Endothelial cell of umbilical vein (primary cell): Measurements from ENCODE around the gene RABGAP1. TPM values are rescaled to one million over a fixed set of nuclear protein-coding genes. Genes with fewer than 3 reads are reported as not detected.

ENCODE experiments used
- BruUV-seq: library from RNA; stranded (reverse); fragments of 400-500 nt; replicated peaks from 2 replicates; lab custom pipeline; 2021; lab: Mats Ljungman, UMichigan
- CTCF ChIA-PET: fragments of 300-600, 350-600 bp; sonication (Branson Sonifier 250); formaldehyde crosslinking; loops from one replicate; lab custom pipeline; 2021; ENCODE audit warnings: antibody characterized with exemption, inconsistent platforms; lab: Charles Lee
- POLR2A ChIA-PET: fragments of 300-600, 350-600 bp; sonication (Branson Sonifier 250); formaldehyde crosslinking; loops from one replicate; lab custom pipeline; 2021; ENCODE audit warnings: antibody characterized with exemption, inconsistent platforms; lab: Charles Lee
- DNase-seq: peaks from one replicate; pipeline ENCODE4 v3.0.0-alpha.2; 2011; ENCODE audit warnings: low read depth, low spot score
- FAIRE-seq: peaks from 2 replicates; lab custom pipeline; 2011; peaks lifted over from hg19 to GRCh38; lab: Jason Lieb, UNC
- H2AFZ ChIP-seq: 2 replicates; pipeline ENCODE4 v1.6.0; 2012; ENCODE audit warnings: low read depth, low read length, control low read depth, inconsistent platforms
- H3K27ac ChIP-seq: 2 replicates; pipeline ENCODE4 v1.5.1; 2011; ENCODE audit warnings: low read depth, mild to moderate bottlenecking, control low read depth, low read length, moderate library complexity; ENCODE audit not compliant: insufficient read depth
- H3K27me3 ChIP-seq, 2 experiments: 2 replicates each; pipeline versions ENCODE4 v1.6.0 to v1.6.1; 2011; ENCODE audit warnings: low read length in 2 of 2, mixed read lengths in 1 of 2; ENCODE audit not compliant: control insufficient read depth in 2 of 2, insufficient read depth in 2 of 2
- H3K36me3 ChIP-seq, 2 experiments: 2 replicates in 1 of 2; 3 replicates in 1 of 2; pipeline ENCODE4 v1.5.1; 2011; ENCODE audit warnings: low read length in 2 of 2, mild to moderate bottlenecking in 1 of 2, moderate library complexity in 1 of 2; ENCODE audit not compliant: control insufficient read depth in 2 of 2, insufficient read depth in 2 of 2; ENCODE audit errors: extremely low read depth in 1 of 2
- H3K4me1 ChIP-seq: 3 replicates; pipeline ENCODE4 v1.5.1; 2011; ENCODE audit warnings: mild to moderate bottlenecking, low read length; ENCODE audit not compliant: control insufficient read depth, insufficient read depth; ENCODE audit errors: extremely low read depth
- H3K4me2 ChIP-seq: 2 replicates; pipeline ENCODE4 v1.6.1; 2011; ENCODE audit warnings: low read length, control low read depth, mixed read lengths; ENCODE audit not compliant: insufficient read depth
- H3K4me3 ChIP-seq, 3 experiments: fragments of 200-600 bp in 1 of 3; sonication (generic), shearing (Covaris generic) in 1 of 3; replicated peaks in 1 of 3; 2 replicates each; pipeline ENCODE4 v1.5.1; 2011 to 2016; ENCODE audit warnings: control low read depth in 3 of 3, low read length in 3 of 3, mild to moderate bottlenecking in 2 of 3, inconsistent platforms in 1 of 3, low read depth in 1 of 3, moderate library complexity in 1 of 3; ENCODE audit not compliant: insufficient read depth in 1 of 3
- H3K79me2 ChIP-seq: 2 replicates; pipeline ENCODE4 v1.6.0; 2012; ENCODE audit warnings: low read length, inconsistent platforms; ENCODE audit not compliant: control insufficient read depth, insufficient read depth
- H3K9ac ChIP-seq: replicated peaks from 2 replicates; pipeline ENCODE3; 2011; ENCODE audit warnings: low read length, control low read depth; ENCODE audit not compliant: insufficient read depth; ENCODE audit errors: extremely low read depth
- H3K9me1 ChIP-seq: replicated peaks from 3 replicates; pipeline ENCODE4 v1.6.0; 2011; ENCODE audit warnings: mild to moderate bottlenecking, low read length; ENCODE audit not compliant: control insufficient read depth, insufficient read depth; ENCODE audit errors: extremely low read depth
- H3K9me3 ChIP-seq: replicated peaks from 2 replicates; pipeline ENCODE4 v1.5.1; 2012; ENCODE audit warnings: low read length, inconsistent platforms; ENCODE audit not compliant: control insufficient read depth, insufficient read depth
- H4K20me1 ChIP-seq: replicated peaks from 2 replicates; pipeline ENCODE3; 2011; ENCODE audit warnings: mild to moderate bottlenecking, low read length; ENCODE audit not compliant: control insufficient read depth, insufficient read depth; ENCODE audit errors: extremely low read depth
- EZH2 ChIP-seq: IDR thresholded peaks from 2 replicates; pipeline ENCODE4 v1.6.1; 2012; ENCODE audit warnings: borderline replicate concordance, low read depth, mild to moderate bottlenecking, moderate library complexity, low read length, inconsistent platforms; ENCODE audit not compliant: severe bottlenecking
- FOS ChIP-seq: IDR thresholded peaks from 2 replicates; pipeline ENCODE4 v1.6.1; 2011; ENCODE audit warnings: mild to moderate bottlenecking, low read length, moderate library complexity, borderline replicate concordance; ENCODE audit not compliant: insufficient read depth
- GATA2 ChIP-seq: IDR thresholded peaks from 2 replicates; pipeline ENCODE4 v1.7.0; 2011; ENCODE audit warnings: low read depth, mild to moderate bottlenecking, moderate library complexity, mixed read lengths, low read length; ENCODE audit not compliant: insufficient read length, insufficient read depth
- JUN ChIP-seq: IDR thresholded peaks from 2 replicates; pipeline ENCODE4 v1.6.1; 2011; ENCODE audit warnings: borderline replicate concordance, low read depth; ENCODE audit not compliant: insufficient read length, insufficient read depth
- MYC ChIP-seq: IDR thresholded peaks from one replicate; pipeline ENCODE4 v1.6.1; 2011; ENCODE audit warnings: mild to moderate bottlenecking, low read depth, low read length
- POLR2A ChIP-seq: IDR thresholded peaks from 2 replicates; pipeline ENCODE4 v1.6.1; 2012; ENCODE audit warnings: low read depth, mild to moderate bottlenecking, control low read depth, low read length
- POLR2AphosphoS5 ChIP-seq: IDR thresholded peaks from 2 replicates; pipeline ENCODE4 v1.6.1; 2012; ENCODE audit warnings: low read depth, mild to moderate bottlenecking, control low read depth, low read length, moderate library complexity; ENCODE audit not compliant: insufficient read depth
- dilution Hi-C: fragments of 300-500 bp; cut with MboI; formaldehyde crosslinking; loops from one replicate; pipeline ENCODE4 v1.15.0; 2019; ENCODE audit warnings: low sequenced_read_pairs; ENCODE audit not compliant: extremely low pct_ligation_motif_present
- intact Hi-C: fragments of 100-400 bp; cut with micrococcal nuclease; formaldehyde crosslinking; loops from one replicate; pipeline ENCODE4 v1.10.0; 2022
- polyA plus RNA-seq, 4 experiments: library from polyadenylated mRNA; depleted of rRNA in 3 of 4; stranded (reverse) in 3 of 4; unstranded in 1 of 4; fragments of >200 nt; gene quantifications; 2 replicates each; pipeline versions ENCODE4 v1.2.1 to v1.2.3, GENCODE V29; 2011 to 2012; ENCODE audit warnings: missing spikeins in 1 of 4
- total RNA-seq: library from RNA; stranded (reverse); gene quantifications from 2 replicates; pipeline ENCODE4 v1.2.3, GENCODE V29; 2021
- TF ChIP-seq, protein P1 (sequence below): IDR thresholded peaks from 2 replicates; pipeline ENCODE4 v1.6.1; 2011; ENCODE audit not compliant: insufficient read depth, insufficient read length
- TF ChIP-seq, protein P2 (sequence below), 2 donors: IDR thresholded peaks; 1 replicate in 1 of 2; 2 replicates in 1 of 2; pipeline ENCODE4 v1.5.1; 2011; ENCODE audit warnings: low read length in 2 of 2, mild to moderate bottlenecking in 2 of 2, moderate library complexity in 2 of 2, control low read depth in 1 of 2, inconsistent platforms in 1 of 2, low read depth in 1 of 2; ENCODE audit not compliant: insufficient read depth in 1 of 2; ENCODE audit errors: extremely low read depth in 1 of 2

Gene RABGAP1
- total and polyA plus RNA-seq, 2 donors (not counting 3 experiments of a cell fraction or from before 2014, with no cell fraction given), result 19.0 to 53.6 TPM

DNA sequence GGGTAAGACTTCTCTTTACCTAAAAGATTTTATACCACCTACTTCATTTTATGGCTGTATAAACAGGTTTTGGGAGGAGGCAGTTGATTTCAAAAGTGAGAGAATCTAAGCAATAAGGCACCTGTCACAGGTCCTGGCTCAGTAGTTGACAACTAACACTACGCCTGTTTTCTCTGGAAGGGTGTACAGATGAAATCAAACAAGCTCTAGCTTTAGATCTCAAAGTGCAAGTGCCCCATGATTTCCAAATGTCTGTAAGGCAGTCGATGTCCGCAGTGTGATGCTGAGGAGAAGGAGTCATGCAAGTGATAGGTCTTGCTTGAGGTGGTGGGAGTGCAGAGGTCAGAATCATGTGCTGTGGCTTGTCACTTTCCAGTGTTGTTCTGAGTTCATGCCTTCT is 158.7 kb downstream of the RABGAP1 start:
- H3K36me3 ChIP-seq, result peaks cover 8 to 37% of the 10 kb centered on the region in 2 experiments
- no peak for DNase-seq

More for the DNA sequence above, 158.7 kb downstream of the RABGAP1 start:
- no peaks in the 10 kb centered on the region for H3K9me1 ChIP-seq
- H3K9me3 ChIP-seq, result no peaks in the 10 kb centered on the region
- BruUV-seq, result no TSS peak
- H3K4me1 ChIP-seq, result no peaks in the 10 kb centered on the region
- TF ChIP-seq, protein P1, sequence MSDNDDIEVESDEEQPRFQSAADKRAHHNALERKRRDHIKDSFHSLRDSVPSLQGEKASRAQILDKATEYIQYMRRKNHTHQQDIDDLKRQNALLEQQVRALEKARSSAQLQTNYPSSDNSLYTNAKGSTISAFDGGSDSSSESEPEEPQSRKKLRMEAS, result no peak
- TF ChIP-seq MYC, result no peak
- TF ChIP-seq FOS, result no peak
- no peak for TF ChIP-seq JUN
- TF ChIP-seq, protein P2, sequence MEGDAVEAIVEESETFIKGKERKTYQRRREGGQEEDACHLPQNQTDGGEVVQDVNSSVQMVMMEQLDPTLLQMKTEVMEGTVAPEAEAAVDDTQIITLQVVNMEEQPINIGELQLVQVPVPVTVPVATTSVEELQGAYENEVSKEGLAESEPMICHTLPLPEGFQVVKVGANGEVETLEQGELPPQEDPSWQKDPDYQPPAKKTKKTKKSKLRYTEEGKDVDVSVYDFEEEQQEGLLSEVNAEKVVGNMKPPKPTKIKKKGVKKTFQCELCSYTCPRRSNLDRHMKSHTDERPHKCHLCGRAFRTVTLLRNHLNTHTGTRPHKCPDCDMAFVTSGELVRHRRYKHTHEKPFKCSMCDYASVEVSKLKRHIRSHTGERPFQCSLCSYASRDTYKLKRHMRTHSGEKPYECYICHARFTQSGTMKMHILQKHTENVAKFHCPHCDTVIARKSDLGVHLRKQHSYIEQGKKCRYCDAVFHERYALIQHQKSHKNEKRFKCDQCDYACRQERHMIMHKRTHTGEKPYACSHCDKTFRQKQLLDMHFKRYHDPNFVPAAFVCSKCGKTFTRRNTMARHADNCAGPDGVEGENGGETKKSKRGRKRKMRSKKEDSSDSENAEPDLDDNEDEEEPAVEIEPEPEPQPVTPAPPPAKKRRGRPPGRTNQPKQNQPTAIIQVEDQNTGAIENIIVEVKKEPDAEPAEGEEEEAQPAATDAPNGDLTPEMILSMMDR (IDR thresholded peaks at IDR 0.05; ENCODE audit: extremely low read depth in 1 of 2, insufficient read depth in 1 of 2, low read depth in 1 of 2, low read length in 2 of 2), result no peak
- no peak for TF ChIP-seq GATA2
- TF ChIP-seq POLR2A, result no peak
- TF ChIP-seq POLR2AphosphoS5, result no peak
- no peak for TF ChIP-seq EZH2
- H3K27ac ChIP-seq, result no peak overlapping the region
- intact Hi-C loops (no loop called here), dilution Hi-C loops (no loop called here)
- ChIA-PET CTCF (interaction anchor here (0.7 to 2.9 kb wide), 2 partner anchors 10 to 126 kb away, joined by 3 to 11 read pairs; no protein-coding TSS in a partner anchor), POLR2A (interaction anchor here (0.6 kb wide), 1 partner anchor 18 kb away, joined by 3 read pairs; no protein-coding TSS in a partner anchor)
- H3K4me3 ChIP-seq, result no peak overlapping the region
- H3K4me2 ChIP-seq, result no peak overlapping the region
- no peaks in the 10 kb centered on the region for H4K20me1 ChIP-seq
- H3K79me2 ChIP-seq, result no peaks in the 10 kb centered on the region
- no peak overlapping the region for H3K9ac ChIP-seq
- no peak overlapping the region for H2AFZ ChIP-seq
- no peak for FAIRE-seq
- no peaks in the 10 kb centered on the region for H3K27me3 ChIP-seq
